DND-41 (cell line): ENCODE measurements around the gene PDS5A.

ENCODE experiments used
- EZH2 ChIP-seq: IDR thresholded peaks from 3 replicates; pipeline ENCODE4 v1.6.1; 2012; ENCODE audit warnings: borderline replicate concordance, low read depth, mild to moderate bottlenecking, moderate library complexity, low read length, inconsistent platforms; ENCODE audit not compliant: severe bottlenecking
- TF ChIP-seq, protein P1 (sequence below): IDR thresholded peaks from 2 replicates; pipeline ENCODE4 v1.5.1; 2012; ENCODE audit warnings: borderline replicate concordance, low read length, moderate library complexity, mild to moderate bottlenecking; ENCODE audit not compliant: poor library complexity, severe bottlenecking; ENCODE audit errors: extremely low read depth

DNA sequence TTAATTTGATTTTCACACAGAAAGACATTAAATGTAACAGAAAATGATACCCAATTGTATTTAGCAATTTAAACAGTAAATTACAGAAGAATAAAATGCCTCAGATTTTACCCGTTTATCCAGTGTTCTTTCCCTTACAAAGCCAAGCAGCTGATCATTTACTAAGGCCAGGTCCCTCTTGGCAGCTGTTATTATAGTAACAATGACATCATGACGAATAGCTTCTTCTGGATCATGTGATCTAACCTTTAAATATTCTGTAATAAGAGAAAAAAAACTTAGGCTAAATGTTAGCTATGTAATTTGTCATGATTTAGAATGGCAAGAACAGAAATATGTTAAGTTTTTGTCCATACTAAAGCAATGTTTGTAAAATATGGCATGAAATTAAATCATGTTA is 69.4 kb downstream of the PDS5A start:
- TF ChIP-seq, protein P1, sequence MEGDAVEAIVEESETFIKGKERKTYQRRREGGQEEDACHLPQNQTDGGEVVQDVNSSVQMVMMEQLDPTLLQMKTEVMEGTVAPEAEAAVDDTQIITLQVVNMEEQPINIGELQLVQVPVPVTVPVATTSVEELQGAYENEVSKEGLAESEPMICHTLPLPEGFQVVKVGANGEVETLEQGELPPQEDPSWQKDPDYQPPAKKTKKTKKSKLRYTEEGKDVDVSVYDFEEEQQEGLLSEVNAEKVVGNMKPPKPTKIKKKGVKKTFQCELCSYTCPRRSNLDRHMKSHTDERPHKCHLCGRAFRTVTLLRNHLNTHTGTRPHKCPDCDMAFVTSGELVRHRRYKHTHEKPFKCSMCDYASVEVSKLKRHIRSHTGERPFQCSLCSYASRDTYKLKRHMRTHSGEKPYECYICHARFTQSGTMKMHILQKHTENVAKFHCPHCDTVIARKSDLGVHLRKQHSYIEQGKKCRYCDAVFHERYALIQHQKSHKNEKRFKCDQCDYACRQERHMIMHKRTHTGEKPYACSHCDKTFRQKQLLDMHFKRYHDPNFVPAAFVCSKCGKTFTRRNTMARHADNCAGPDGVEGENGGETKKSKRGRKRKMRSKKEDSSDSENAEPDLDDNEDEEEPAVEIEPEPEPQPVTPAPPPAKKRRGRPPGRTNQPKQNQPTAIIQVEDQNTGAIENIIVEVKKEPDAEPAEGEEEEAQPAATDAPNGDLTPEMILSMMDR: no peak
- no peak for TF ChIP-seq EZH2
